ENCODE results near the gene ELANE.
"Not testable (repeated sequence)": the region's sequence is repeated elsewhere in the genome, so short reads cannot be mapped to it uniquely, and the experiment has no call there.

The ELANE gene

DNA sequence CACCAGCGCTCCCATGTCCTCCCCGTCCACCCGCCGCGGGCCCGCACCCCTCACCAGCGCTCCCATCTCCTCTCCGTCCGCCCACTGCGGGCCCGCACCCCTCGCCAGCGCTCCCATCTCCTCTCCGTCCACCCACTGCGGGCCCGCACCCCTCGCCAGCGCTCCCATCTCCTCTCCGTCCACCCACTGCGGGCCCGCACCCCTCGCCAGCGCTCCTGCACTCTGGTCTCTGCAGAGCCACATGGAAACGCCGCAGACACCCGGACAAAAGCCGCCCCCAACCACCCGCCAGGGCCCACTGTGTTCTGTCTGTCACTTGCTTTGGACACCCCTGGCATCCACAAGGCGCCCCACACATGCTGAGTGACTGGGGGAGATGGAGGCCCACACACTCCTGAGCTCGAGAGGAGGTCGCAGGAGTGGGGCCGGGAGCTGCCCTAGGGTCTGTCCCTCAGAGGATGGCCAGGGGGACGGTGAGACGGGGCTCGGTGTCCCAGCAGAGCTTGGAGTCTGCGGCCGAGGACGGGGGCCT lies 14.7 kb downstream of the ELANE start:
- no peak for DNase-seq

DNA sequence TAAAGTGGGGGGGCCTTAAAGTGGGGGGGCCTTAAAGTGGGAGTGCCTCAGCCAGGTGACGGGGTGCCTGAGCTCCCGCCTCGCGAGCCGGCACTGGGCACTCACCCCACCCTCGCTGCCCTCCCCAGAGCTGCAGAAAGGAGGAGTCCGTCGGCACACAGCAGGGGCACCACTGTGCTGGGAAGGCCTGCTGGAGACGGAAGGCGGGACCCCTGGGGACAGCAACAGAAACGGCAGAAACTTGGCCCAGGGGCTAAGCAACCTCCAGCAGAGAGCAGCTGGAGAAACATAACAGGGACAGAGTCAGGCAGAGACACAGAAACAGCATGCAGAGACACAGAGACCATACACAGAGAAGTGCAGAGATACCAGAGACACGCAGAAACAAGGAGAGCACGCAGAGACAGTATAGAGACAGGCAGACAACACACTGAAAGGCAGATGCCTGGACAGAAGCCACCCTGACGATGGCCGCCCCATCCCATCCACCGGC lies 15.2 kb downstream of the ELANE start:
- no peak for DNase-seq

- no peak for DNase-seq
Observed at GRCh38 chr19:867855-868457, 15.9 kb downstream of the ELANE start.

DNA sequence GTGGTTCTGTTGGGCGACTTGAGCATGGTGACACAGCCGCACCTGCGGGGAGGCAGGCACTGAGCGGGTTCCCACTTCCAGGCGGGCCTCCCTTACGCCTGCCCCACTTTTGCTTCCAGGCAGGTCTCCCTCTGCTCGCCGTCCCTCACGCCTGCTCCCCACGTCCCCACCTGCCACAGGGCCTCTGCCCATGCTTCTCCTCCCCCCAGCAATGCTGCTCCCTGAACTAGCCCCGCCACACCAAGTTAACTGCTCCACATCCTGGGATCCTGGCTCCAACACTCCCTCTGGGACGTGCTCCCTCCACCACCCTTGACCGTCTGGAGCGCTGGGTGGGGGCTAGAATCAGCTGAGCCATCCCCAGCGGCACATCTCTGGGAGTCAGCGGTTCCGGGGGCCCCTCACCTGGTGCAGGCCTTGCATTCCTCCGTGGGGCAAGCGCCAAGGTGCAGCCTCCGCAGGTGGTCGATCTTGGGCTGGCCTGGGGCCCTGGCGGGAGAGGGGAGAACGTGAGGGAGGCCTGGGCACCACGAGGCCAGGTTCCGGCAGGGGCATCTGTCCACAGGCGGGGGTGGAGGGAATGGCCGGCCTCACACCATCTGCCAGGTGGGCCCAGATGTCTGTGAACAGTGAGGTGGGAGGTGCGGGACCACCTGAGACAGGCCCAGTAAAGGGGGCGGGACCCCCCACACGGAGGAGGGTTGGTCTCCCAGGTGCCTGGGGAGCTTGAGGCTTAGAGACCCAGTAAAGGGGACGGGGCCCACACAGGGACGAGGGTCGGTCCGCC lies 16.5 kb downstream of the ELANE start:
- DNase-seq = no peak

DNA sequence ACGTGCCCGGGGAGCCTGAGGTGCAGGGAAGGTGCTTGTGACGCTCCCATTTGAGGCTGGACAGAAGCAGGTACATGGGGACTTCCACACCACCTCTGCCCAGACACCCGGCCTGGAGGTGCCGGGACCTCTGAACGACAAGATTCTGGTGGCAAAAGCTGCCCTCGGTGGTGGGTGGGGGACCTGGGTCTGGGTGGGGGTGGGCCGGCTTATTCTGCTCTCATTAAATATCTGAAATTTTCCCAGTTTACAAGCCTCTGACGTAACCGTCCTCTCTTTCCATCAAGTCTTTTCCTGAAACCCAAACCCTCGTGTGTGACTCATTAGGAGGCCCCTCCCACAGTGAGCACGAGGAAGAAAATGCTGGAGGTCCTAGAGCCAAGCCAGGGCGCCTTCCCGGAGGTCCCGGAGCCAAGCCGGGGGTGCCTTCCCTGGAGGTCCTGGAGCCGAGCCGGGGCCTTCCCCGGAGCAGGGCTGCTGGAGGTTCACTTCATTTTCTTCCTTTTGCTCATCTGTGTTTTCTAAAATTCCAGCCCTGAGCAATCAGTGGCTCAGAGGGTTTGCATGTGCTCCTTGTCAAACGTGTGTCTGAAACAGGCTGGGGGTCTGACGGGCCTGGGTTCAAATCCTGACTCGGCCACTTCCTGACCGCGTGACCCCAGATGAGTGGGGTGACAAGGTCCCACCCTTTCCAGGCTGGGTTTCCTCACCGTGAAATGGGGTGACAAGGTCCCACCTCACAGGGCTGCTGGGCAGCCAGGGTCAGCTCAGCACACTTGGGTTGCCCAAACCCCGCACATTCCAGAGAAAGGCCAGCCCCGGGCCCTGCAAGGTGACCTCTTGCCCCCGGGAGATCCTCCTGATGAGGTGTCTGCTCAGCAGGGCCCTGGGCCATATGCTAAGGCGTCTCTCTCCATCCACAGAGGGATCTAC lies 17.4 kb downstream of the ELANE start:
- no peak for DNase-seq

DNA sequence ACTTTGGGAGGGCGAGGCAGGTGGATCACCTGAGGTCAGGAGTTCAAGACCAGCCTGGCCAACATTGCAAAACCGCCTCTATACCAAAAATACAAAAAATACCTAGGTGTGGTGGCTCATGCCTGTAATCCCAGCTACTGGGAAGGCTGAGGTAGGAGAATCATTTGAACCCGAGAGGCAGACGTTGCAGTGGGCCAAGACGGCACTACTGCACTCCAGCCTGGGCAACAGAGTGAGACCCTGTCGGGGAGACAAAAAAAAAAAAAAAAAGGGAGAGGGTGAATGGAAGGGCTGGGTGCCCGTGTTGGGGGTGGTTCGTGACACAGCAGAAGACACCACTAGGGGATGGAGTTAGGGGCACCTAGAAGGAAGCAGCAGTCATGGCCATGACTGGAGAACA lies 18.2 kb downstream of the ELANE start:
- no peak for DNase-seq

DNA sequence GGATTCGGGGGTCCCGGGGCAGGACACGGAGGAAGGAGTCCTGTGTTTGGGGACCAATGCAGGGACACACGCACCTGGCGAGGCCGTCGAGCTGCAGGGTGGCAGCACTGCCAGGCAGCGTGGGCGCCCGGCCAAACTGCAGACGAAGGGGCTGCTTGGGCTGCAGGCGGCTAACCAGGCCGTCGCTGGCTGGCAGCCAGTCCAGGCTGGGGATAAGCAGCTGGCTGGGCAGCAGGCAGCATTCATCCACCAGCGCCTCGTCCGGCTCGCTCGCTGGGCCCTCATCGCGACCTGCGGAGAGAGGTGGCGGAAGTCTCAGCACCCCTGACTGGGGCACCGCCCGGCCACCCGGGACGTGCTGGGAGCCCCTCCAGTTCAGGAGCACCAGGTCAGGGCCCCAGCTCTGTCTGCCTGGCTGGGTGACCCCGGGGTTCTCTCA lies 18.9 kb downstream of the ELANE start:
- DNase-seq = no peak

DNA sequence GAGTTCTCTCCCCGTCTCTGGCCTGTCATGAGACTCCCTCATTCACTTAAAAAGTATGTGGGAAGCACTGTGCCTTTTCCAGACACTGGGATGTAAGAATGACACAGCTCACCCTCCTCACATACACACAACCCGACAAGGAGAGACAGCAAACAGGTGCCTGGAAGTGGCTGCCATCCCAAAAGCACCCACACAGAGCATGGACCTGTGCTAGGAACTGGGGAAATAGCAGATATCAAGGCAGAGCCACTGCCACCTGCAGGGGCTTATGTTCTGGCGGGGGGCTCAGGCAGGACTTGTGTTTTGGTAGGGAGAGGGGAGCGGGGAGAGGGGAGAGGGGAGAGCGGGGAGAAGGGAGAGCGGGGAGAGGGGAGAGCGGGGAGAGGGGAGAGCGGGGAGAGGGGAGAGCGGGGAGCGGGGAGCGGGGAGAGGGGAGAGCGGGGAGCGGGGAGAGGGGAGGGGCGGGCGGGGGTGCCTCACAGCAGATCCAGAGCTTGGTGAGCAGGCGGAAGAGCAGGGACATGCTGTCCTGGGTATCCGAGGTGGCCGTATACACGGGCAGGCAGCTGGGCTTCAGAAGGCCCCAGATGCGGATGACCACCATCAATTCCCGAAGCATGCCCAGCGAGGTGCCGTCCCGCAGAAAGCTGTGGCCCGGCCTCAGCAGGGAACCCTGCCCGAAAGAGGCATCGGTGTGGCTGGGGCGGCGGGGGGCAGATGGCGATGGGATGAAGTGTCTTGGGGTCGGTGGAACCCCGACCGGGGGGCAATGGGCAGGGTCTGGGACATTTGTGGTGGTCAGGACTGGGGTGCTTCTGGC lies 19.6 kb downstream of the ELANE start:
- DNase-seq = no peak

DNA sequence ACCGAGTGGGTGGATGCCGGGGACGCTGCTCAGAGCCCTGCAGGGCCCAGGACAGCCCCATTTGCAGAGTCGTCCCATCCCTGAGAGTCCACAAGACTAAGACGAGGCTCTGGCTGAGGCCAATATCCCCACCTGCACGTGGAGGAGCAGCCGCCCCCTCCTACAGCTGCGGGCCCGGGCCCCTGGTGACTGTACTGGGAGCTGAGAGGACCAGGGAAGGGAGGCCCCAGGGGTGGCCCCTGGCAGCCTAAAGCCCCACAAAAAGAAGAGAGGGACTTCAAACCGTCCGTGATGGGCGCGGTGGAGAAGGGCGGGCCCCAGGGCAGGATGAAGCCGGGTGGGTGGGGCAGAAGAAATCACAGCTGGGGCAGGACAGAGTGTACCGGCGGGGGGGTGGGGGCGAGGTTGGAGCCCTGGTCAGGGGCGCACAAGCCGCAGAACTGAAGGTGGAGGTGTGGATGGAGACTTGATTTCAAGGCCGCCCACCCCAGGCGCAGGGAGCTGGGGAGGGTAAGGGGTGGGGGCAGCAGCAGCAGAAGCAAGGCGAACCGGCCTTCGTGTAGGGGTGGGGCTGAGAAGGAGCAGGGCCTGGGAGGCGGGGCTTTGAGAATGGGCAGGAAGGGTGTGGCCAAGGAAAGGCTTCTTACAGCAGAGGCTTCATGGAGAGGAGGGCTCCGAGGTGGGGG lies 20.3 kb downstream of the ELANE start:
- DNase-seq = no peak

GRCh38 chr19:873084-873483 lies 21.0 kb downstream of the ELANE start:
- no peak for DNase-seq

DNA sequence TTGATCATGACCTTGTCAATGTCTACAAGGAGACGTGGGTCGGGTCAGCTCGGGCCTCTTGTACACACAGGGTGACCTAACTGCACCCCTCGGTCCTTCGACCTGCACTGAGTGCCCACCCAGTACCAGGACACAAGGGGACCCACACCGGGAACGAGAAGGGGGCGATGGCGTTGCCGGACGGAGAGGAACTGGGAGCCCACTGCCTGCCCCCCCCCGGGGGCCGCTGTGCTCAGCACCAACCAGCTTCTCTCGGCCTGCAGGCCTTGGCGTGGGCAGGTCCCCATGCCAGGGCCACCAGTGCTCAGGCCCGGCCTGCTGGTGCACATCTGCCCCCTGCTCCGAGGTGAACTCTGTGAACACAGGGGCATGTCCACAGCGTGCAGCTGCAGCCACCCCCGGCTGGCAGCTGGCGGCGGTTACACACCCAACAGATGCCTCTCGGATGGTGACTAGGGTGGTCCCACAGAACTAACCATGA lies 21.5 kb downstream of the ELANE start:
- no peak for DNase-seq

DNA sequence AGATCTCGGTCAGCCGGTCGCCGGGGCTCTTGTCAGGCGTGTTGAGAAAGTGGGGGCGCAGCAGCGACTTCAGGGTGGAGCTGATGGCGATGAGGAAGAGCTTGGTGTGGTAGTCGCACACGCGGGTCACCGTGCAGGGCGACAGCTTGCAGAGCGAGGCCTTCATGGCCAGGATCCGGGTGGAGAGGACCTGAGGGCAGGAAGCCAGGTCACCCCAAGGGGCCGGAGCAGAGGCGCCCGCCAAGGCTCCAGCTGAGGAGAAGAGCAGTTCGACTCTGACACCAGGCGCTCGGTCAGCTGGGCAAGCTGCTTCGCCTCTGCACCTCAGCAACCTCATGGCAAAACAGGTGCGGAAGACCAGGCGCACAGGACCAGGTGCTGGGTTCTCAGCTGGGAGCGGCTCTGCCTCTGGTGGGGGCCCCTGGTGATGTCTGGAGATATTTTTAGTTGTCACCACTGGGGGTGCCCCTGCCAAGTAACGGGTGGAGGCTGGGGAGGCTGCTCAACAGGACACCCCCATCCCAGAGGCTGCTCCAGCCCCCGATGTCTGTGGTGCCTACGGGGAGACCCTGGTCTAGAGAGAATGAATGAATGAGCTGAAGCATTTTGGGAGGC lies 23.3 kb downstream of the ELANE start:
- no peak for DNase-seq

GRCh38 chr19:876089-876488 lies 24.0 kb downstream of the ELANE start:
- no peak for DNase-seq

- DNase-seq = no peak
Observed at GRCh38 chr19:876780-877314, 24.7 kb downstream of the ELANE start.

GRCh38 chr19:877992-878660 lies 26.0 kb downstream of the ELANE start:
- not testable (repeated sequence) for DNase-seq

- not testable (repeated sequence) for DNase-seq
Observed at GRCh38 chr19:878751-879561, 26.9 kb downstream of the ELANE start.

- DNase-seq = no peak
Observed at GRCh38 chr19:879711-880438, 27.8 kb downstream of the ELANE start.

- no peak for DNase-seq
Observed at GRCh38 chr19:881385-882071, 29.4 kb downstream of the ELANE start.
